A549 (cell line): ENCODE results near the gene PPP2R5A.

Experiments
- CEBPB ChIP-seq, 2 experiments: fragments of >200 bp in 1 of 2; sonication (Bioruptor Twin) in 1 of 2; formaldehyde crosslinking in 1 of 2; IDR thresholded peaks; 2 replicates each; pipeline ENCODE4 v1.6.1; 2012 to 2016
- CTCF ChIP-seq: fragments of >200 bp; sonication (Bioruptor Twin); formaldehyde crosslinking; IDR thresholded peaks from 3 replicates; pipeline ENCODE4 v1.5.1; 2016
- ESRRA ChIP-seq: fragments of 150-350 bp; IDR thresholded peaks from 2 replicates; pipeline ENCODE4 v1.6.1; 2014; ENCODE audit warnings: mild to moderate bottlenecking, low read length, borderline replicate concordance
- KDM5A ChIP-seq: fragments of 200-600 bp; sonication (generic); IDR thresholded peaks from 2 replicates; pipeline ENCODE4 v1.6.1; 2016; ENCODE audit warnings: antibody characterized with exemption, mild to moderate bottlenecking
- MYC ChIP-seq: IDR thresholded peaks from 2 replicates; pipeline ENCODE4 v1.6.1; 2012; ENCODE audit warnings: mild to moderate bottlenecking, inconsistent platforms, low read length, improper control_type of control experiment, borderline replicate concordance
- POLR2A ChIP-seq: IDR thresholded peaks from 2 replicates; pipeline ENCODE4 v1.6.1; 2012; ENCODE audit warnings: mild to moderate bottlenecking, low read length
- RAD21 ChIP-seq, 2 experiments: fragments of >200 bp in 1 of 2; sonication (Bioruptor Twin) in 1 of 2; formaldehyde crosslinking in 1 of 2; IDR thresholded peaks in 1 of 2; conservative IDR thresholded peaks in 1 of 2; 2 replicates in 1 of 2; 3 replicates in 1 of 2; pipeline ENCODE4 v1.6.1; 2012 to 2018; ENCODE audit warnings: inconsistent platforms in 1 of 2

DNA sequence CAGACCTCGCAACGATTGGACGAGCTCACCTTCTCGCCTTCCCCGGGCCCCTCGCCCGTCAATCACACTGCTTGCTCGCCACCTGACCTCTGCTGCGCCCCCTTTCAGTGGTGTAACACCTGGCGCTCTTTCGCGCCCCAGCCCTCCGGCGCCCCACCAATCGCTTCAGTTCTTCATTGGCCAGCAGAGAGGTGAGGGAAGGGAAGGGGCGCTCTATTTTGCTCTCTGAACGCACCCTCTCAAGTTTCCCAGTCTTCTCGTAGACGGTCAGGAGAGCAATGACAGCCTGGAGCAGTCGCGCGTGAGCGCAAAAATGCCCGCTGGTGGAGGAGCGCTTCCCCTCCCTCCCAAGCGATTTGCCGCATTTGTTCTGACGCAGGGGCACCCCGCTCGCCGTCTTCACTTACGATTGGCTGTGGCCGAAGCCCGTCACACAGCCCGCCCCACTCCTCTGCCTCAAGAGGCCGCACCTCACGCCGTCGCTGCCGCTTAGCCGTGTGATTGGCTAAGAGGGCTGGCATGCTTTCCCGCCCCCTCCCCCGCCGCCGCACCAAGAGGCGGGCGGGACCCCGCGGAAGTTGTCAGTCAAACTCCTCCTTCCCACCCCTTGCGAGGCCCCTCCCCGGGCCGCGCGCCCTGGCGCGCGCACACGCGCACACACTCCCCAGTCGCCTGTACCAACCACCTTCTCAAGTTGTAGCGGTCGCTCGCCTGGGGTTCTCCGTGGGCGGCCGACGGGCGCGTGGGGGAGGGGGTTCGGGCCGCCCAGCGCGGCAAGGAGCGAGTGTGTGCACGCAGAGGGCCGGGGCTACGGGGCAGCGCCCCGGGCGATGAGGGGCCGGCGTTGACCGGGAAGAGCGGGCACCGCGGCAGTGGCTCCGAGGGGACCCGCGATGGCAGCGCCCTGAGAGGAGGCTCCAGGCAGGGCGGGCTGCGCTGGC lies at the start of gene PPP2R5A:
- peak; percentile 46 for TF ChIP-seq CTCF
- TF ChIP-seq RAD21 (conservative IDR thresholded peaks at IDR 0.05 in 1 of 2, IDR thresholded peaks at IDR 0.05 in 1 of 2) = no peak; a peak in 1 of 5 replicates
- TF ChIP-seq MYC = peak; percentile 47; the same call in 1 of the 2 replicates
- 0 out of 4 replicates have a peak, but pooled peaks of 1 of the 2 experiments have one; percentile 19 for TF ChIP-seq CEBPB (IDR thresholded peaks at IDR 0.05)
- TF ChIP-seq KDM5A = no peak
- peak; percentile 83 for TF ChIP-seq POLR2A
- no peak for TF ChIP-seq ESRRA
